Measurements from ENCODE around the gene APC2. TPM values are rescaled to one million over a fixed set of nuclear protein-coding genes. Genes with fewer than 3 reads are reported as not detected.

APC2 gene
- total and polyA plus RNA-seq, 7 donors, result 0.01 to 0.06 (median 0.04) TPM; not detected in 1

DNA sequence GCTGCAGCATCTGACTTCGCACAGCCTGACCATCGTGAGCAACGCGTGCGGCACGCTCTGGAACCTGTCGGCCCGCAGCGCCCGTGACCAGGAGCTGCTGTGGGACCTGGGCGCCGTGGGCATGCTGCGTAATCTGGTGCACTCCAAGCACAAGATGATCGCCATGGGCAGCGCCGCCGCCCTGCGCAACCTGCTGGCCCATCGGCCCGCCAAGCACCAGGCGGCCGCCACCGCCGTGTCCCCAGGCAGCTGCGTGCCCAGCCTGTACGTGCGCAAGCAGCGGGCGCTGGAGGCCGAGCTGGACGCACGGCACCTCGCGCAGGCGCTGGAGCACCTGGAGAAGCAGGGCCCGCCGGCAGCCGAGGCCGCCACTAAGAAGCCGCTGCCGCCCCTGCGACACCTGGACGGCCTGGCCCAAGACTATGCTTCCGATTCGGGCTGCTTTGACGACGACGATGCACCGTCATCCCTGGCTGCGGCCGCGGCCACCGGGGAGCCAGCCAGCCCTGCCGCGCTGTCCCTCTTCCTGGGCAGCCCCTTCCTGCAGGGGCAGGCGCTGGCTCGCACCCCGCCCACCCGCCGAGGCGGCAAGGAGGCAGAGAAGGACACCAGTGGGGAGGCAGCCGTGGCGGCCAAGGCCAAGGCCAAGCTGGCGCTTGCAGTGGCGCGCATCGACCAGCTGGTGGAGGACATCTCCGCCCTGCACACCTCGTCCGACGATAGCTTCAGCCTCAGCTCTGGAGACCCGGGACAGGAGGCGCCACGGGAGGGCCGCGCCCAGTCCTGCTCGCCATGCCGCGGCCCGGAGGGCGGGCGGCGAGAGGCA lies 15.5 kb downstream of the APC2 start:
- Histone ChIP-seq H3K27me3 (ENCODE audit: insufficient read depth in 3 of 3, low read length in 2 of 3) (peaks cover 0 to 62% (median 47%) of the 10 kb centered on the region in 3 donors), H3K4me1 (peaks cover 26% of the 10 kb centered on the region), H3K27ac (no peak overlapping the region), H3K36me3 (ENCODE audit: insufficient read depth in 1 of 2, low read depth in 1 of 2) (no peaks in the 10 kb centered on the region), H3K4me3 (peak overlapping the region; percentile 36), H3K9me3 (no peaks in the 10 kb centered on the region)
- 39 to 43% (median 40%) methylated on average over 61 to 83 of the region's 83 CpGs for WGBS, 3 donors
- ATAC-seq, result peak; percentile 45 to 68 (median 65)
- peak; percentile 35 to 73 for DNase-seq
- intact Hi-C loops (cut with DNase I), result loop anchor here in 1 of 2 donors (5.0 kb wide), 1 partner anchor 113 kb away; a partner anchor contains a TSS
- TF ChIP-seq, protein P1, sequence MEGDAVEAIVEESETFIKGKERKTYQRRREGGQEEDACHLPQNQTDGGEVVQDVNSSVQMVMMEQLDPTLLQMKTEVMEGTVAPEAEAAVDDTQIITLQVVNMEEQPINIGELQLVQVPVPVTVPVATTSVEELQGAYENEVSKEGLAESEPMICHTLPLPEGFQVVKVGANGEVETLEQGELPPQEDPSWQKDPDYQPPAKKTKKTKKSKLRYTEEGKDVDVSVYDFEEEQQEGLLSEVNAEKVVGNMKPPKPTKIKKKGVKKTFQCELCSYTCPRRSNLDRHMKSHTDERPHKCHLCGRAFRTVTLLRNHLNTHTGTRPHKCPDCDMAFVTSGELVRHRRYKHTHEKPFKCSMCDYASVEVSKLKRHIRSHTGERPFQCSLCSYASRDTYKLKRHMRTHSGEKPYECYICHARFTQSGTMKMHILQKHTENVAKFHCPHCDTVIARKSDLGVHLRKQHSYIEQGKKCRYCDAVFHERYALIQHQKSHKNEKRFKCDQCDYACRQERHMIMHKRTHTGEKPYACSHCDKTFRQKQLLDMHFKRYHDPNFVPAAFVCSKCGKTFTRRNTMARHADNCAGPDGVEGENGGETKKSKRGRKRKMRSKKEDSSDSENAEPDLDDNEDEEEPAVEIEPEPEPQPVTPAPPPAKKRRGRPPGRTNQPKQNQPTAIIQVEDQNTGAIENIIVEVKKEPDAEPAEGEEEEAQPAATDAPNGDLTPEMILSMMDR (IDR thresholded peaks at IDR 0.05), result peak; percentile 53

DNA sequence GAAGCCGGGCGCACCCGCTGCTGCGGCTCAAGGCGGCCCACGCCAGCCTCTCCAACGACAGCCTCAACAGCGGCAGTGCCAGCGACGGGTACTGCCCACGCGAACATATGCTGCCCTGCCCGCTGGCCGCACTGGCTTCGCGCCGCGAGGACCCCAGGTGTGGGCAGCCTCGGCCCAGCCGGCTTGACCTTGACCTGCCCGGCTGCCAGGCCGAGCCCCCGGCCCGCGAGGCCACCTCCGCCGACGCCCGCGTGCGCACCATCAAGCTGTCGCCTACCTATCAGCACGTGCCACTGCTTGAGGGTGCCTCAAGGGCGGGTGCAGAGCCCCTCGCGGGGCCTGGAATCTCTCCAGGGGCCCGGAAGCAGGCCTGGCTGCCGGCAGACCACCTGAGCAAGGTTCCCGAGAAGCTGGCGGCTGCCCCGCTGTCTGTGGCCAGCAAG lies 16.1 kb downstream of the APC2 start:
- Histone ChIP-seq H3K27me3 (ENCODE audit: insufficient read depth in 3 of 3, low read length in 2 of 3) (peaks cover 0 to 68% (median 53%) of the 10 kb centered on the region in 3 donors), H3K9me3 (no peaks in the 10 kb centered on the region), H3K4me1 (peaks cover 32% of the 10 kb centered on the region), H3K36me3 (ENCODE audit: insufficient read depth in 1 of 2, low read depth in 1 of 2) (no peaks in the 10 kb centered on the region), H3K27ac (no peak overlapping the region), H3K4me3 (peak overlapping the region; percentile 36)
- TF ChIP-seq, protein P1 (IDR thresholded peaks at IDR 0.05), result no peak
- intact Hi-C loops (cut with DNase I), result loop anchor here in 1 of 2 donors (5.0 kb wide), 1 partner anchor 114 kb away; a partner anchor contains a TSS
- DNase-seq (peak in 1 of 2 donors; percentile 48), ATAC-seq (no peak)
- WGBS, 3 donors, result 36 to 40% (median 38%) methylated on average over 33 to 41 of the region's 41 CpGs

DNA sequence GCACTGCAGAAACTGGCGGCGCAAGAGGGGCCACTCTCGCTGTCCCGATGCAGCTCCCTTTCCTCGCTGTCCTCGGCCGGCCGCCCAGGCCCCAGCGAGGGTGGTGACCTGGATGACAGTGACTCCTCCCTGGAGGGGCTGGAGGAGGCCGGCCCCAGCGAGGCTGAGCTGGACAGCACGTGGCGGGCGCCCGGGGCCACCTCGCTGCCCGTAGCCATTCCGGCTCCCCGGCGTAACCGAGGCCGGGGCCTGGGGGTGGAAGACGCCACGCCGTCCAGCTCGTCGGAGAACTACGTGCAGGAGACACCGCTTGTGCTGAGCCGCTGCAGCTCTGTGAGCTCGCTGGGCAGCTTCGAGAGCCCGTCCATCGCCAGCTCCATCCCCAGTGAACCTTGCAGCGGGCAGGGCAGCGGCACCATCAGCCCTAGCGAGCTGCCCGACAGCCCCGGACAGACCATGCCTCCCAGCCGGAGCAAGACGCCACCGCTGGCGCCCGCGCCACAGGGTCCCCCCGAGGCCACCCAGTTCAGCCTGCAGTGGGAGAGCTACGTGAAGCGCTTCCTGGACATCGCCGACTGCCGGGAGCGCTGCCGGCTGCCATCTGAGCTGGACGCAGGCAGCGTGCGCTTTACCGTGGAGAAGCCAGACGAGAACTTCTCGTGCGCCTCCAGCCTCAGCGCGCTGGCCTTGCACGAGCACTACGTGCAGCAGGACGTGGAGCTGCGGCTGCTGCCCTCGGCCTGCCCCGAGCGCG lies 16.7 kb downstream of the APC2 start:
- DNase-seq, result peak; percentile 13 to 52
- WGBS, 3 donors, result 28 to 31% (median 29%) methylated on average over 62 to 70 of the region's 70 CpGs
- ATAC-seq, result no peak
- TF ChIP-seq, protein P1 (IDR thresholded peaks at IDR 0.05), result no peak
- no peaks in the 10 kb centered on the region for H3K9me3 ChIP-seq
- H3K4me1 ChIP-seq, result peaks cover 37% of the 10 kb centered on the region
- no peak overlapping the region for H3K27ac ChIP-seq
- H3K27me3 ChIP-seq (ENCODE audit: insufficient read depth in 3 of 3, low read length in 2 of 3), result peaks cover 0 to 74% (median 59%) of the 10 kb centered on the region in 3 donors
- no peaks in the 10 kb centered on the region for H3K36me3 ChIP-seq (ENCODE audit: insufficient read depth in 1 of 2, low read depth in 1 of 2)
- H3K4me3 ChIP-seq, result no peak overlapping the region
- intact Hi-C loops (cut with DNase I), result loop anchor here in 1 of 2 donors (5.0 kb wide), 1 partner anchor 114 kb away; a partner anchor contains a TSS

DNA sequence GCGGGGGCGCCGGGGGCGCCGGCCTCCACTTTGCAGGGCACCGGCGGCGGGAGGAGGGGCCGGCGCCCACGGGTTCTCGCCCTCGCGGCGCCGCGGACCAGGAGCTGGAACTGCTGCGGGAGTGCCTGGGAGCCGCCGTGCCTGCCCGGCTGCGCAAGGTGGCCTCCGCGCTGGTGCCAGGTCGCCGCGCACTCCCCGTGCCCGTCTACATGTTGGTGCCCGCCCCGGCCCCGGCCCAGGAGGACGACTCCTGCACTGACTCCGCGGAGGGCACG lies 17.2 kb downstream of the APC2 start:
- intact Hi-C loops (cut with DNase I), result loop anchor here in 1 of 2 donors (5.0 kb wide), 1 partner anchor 115 kb away; a partner anchor contains a TSS
- no peaks in the 10 kb centered on the region for H3K9me3 ChIP-seq
- ATAC-seq (no peak), DNase-seq (peak in 1 of 2 donors; percentile 51)
- TF ChIP-seq, protein P1 (IDR thresholded peaks at IDR 0.05), result no peak
- H3K4me3 ChIP-seq, result peak overlapping the region; percentile 15
- peaks cover 37% of the 10 kb centered on the region for H3K4me1 ChIP-seq
- H3K36me3 ChIP-seq (ENCODE audit: insufficient read depth in 1 of 2, low read depth in 1 of 2), result no peaks in the 10 kb centered on the region
- H3K27me3 ChIP-seq (ENCODE audit: insufficient read depth in 3 of 3, low read length in 2 of 3), result peaks cover 0 to 79% (median 63%) of the 10 kb centered on the region in 3 donors
- WGBS, 3 donors, result 0 to 4% (median 3%) methylated on average over 5 to 36 of the region's 36 CpGs
- H3K27ac ChIP-seq, result no peak overlapping the region
